A172 (cell line): ENCODE results near the gene COQ3. TPM values are rescaled to one million over a fixed set of nuclear protein-coding genes. Genes with fewer than 3 reads are reported as not detected.
"Not testable (repeated sequence)": the region's sequence is repeated elsewhere in the genome, so short reads cannot be mapped to it uniquely, and the experiment has no call there.

Source experiments
- DNase-seq: peaks from one replicate; pipeline ENCODE4 v3.0.0-alpha.2; 2015; ENCODE audit warnings: low spot score
- total RNA-seq: library from RNA; depleted of rRNA; stranded (reverse); fragments of >200 nt; shearing (Covaris generic); gene quantifications from 2 replicates; pipeline ENCODE4 v1.2.3, GENCODE V29; 2014

COQ3 gene
- total RNA-seq, 1 experiment from 2014 or later = 21.4 TPM

- DNase-seq = no peak
Observed at GRCh38 chr6:99384507-99384906, 9.5 kb downstream of the COQ3 start.

DNA sequence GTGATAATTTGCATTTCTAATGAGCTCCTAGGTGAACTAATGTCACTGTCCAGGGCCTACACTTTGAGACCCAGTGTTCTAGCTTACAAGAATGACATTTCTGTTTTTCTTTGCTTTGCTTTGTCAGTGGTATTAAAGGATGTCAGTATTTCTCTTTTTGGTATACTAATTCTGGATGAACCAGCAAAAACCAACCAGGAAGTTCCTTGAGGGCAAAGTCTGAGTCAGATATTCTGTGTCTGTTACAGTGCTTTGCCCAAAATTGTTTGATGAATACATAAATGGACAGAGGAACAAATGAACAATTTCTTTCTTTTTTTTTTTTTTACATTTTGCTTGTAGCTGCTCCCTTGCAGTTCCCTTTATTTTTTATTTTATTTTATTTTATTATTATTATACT is 15.4 kb downstream of the COQ3 start:
- DNase-seq = no peak

DNA sequence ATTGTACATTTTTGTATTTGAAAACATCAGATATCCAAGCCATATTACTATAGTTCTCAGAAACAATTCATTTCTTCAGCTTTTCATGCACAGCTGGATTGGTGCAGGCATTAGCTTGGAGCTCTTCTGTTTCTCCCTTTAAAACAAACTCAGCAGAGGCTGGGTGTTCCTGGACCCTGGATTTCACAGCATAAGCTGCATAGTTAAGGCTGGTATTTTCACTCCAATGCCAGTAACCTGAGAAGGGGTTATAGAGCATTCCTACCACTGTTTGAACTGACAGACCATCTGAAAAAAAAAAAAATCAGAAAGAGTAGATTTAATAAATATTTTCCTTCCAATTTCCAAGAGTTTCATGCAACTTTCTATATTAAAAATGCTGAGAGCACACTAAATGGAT is 24.5 kb downstream of the COQ3 start:
- no peak for DNase-seq

- DNase-seq = no peak
Observed at GRCh38 chr6:99366852-99367251, 27.1 kb downstream of the COQ3 start.

GRCh38 chr6:99364026-99364425 is 30.0 kb downstream of the COQ3 start:
- DNase-seq = no peak

DNA sequence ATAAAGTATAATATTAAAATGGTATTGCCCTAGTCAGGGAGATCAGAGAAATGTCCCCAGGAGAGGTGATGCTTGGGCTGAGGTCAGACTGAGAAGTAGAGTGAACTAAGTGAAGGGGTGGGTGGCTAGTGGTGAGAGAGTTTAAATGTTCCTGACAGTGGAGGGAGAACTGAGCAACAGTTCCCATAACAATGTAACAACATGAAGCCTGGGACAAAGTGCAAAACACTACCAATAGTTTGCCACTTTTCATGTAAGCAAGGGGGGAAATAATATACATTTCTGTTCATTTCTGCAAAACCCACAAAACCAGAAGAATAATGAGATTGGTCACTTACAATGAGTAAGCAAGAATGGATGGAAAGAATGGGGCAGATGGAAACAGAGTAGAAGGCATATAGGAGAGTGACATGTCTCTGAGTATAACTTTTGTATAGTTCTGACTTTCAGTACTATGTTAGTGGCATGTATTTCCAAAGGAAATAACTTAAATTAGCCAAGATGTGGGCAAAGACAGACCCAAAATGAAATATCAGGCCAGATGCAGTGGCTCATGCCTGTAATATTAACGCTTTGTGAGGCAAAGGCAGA is 31.2 kb downstream of the COQ3 start:
- no peak for DNase-seq

- no peak for DNase-seq
Observed at GRCh38 chr6:99359800-99360199, 34.2 kb downstream of the COQ3 start.

DNA sequence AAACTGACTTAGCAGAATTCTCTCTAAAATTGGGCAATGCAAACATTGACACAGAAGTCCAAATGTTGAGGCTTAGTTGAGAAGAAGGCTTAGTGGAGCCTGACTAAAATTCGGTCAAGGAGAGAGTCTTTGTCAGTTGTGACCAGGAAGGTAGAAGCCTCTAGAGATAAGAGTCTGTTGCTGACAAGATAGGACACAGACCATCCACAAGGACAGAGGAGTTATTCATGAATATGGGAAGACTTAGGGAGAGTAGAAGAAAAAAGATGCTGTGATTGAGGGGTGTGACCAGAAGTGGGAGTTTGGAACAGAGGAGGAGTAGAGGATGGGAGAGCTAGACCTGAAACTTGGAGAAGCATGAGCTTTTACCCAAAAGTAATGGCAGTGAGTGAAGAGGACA is 37.4 kb downstream of the COQ3 start:
- DNase-seq = no peak

DNA sequence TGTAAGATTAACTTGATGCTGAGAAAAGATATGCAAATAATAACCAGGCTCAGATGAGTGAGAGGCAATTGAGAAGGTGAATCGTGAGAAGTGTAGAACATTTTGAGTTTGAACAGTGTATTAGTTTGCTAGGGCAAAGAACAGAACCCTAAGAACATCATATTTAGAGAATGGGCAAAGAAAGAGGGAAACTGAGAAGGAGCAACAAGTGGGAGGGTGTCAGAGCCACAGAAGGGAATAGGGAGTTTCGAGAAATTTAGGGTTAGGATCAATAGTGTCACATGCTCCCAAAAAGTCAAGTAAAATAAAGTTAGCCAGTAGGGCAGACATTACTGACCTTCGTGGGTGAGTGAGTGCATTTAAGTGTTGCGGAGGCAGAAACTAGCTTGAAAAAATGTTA is 39.0 kb downstream of the COQ3 start:
- DNase-seq = no peak

- no peak for DNase-seq
Observed at GRCh38 chr6:99353126-99353525, 40.9 kb downstream of the COQ3 start.

GRCh38 chr6:99350573-99350972 is 43.4 kb downstream of the COQ3 start:
- DNase-seq = no peak

DNA sequence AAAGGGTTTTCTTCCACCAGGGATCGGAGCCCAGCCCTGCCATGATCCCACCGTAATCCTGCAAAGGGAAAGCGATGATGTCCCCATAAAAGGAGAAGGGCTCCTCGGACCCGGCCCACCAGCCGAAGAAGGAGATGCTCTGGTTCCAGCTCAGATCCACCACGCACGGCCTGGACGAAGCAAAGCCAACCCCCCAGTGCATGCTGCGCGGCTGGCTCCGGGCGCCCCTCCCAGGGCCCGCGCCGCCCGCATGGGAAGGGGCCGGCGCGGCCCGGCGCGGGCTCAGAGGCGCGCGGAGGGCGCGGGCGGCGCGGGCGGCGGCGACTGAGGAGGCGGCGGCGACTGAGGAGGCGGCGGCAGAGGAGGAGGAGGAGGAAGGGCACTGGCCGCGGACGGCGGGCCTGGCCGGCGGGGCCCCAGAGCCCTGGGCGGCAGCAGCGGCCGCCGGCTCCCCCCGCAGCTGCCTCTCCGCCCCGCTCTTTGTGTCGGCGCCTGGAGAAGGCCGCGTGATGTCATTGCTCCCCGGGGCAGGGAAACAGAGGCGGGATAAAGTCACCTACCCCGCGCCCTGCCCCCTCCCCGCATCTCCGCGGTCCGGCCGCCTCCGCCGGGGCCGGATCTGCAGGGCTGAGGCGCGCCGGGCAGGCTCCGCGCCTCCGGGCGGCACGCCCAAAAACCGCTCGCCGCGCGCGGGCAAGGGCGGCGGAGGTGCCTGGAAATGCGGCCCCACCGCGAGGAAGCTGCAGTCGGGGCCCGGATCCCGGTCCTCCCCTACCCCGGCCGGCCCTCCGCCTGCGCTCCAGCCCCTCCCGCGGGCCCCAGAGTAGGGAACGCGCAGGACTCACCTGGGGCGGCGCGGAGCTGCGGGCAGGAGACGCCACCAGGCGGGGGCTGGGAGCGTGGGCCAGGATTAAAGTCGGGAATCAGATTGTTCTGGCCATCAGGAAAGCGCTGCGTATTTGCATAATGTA is 44.5 kb downstream of the COQ3 start, which contains the start of gene FAXC:
FAXC (minus strand) TSS at position 504 of the 971 bp plus-strand sequence; CDS start at position 202, 302 bp downstream.
- DNase-seq = no peak

GRCh38 chr6:99348288-99349170 is 45.5 kb downstream of the COQ3 start:
- no peak for DNase-seq

DNA sequence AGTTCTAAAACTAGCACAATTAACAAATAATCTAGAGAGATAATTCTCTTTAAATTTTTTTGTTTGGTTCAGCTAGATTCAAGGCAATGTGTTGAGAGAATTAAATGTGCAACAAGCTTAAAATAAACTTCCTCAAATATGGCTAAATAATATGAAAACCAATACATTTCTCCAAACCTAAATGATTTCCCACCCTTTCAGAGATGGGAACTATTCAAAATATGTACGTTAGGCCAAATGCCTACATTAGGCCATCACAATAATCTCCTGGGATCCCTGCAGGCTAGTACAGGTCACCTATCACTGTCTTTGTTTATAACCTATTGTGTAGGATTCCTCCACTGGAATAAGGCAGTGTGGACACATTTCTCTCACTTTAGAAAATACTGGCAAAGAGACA is 46.2 kb downstream of the COQ3 start:
- DNase-seq = no peak

- DNase-seq = no peak
Observed at GRCh38 chr6:99346595-99346994, 47.4 kb downstream of the COQ3 start.

DNA sequence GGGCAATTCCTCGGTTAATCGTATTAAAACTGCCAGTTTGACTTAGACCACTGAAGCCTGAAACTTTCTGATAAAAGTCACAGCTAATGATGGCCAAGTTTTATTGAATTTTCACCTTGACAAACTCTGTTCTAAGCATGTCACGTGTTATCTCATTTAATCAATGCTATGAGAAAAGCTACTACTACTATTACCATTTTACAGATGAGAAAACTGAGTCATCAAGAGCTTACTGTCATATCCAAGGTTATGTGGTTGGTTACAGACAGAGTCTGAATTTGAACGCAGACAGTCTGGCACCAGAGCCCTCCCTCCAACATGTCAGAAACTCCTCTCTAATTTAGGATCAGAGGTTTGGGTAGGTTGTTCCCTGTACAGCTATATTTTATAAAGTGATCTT is 48.8 kb downstream of the COQ3 start:
- no peak for DNase-seq

GRCh38 chr6:99344289-99344688 is 49.7 kb downstream of the COQ3 start:
- peak; percentile 78 for DNase-seq

GRCh38 chr6:99341862-99342455 is 52.0 kb downstream of the COQ3 start:
- no peak for DNase-seq

- no peak for DNase-seq
Observed at GRCh38 chr6:99338188-99338587, 55.8 kb downstream of the COQ3 start.

- not testable (repeated sequence) for DNase-seq
Observed at GRCh38 chr6:99335298-99335697, 58.7 kb downstream of the COQ3 start.

DNA sequence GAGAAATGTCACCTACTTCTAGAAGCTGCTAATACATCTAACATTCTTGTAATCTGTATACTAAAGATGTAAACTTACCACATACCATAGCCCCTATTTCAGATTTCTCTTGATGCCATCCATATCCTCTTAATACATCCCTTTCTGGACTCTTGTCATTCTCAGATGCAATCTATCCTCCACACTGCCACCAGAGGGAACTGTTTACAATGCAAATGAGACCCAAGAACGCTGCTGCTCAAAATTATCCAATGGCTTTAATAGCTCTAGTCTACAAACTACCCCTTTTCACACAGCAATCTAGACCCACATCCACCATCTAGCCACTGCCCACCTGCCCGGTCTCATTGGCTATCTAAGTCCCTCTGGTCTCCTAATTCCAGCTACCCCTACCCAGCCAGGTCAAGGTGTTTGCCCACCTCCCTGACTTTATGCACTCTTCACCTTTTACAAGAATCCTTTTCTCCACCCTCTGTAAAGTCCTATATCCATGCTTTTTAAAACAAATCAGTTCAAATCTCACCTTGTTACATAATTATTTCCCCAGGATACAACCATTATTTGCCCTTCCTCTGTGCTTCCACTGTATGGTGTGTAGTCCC is 59.4 kb downstream of the COQ3 start:
- DNase-seq = peak; percentile 45
